MM.1S (cell line): ENCODE results near the gene SMURF1.

Experiments used
- DNase-seq: peaks from one replicate; pipeline ENCODE4 v3.0.0-alpha.2; 2015
- H2AFZ ChIP-seq: fragments of 300-600 bp; sonication (generic); 2 replicates; pipeline ENCODE4 v1.6.0; 2016; ENCODE audit warnings: antibody characterized with exemption, low read length
- H3F3A ChIP-seq: fragments of 300-600 bp; sonication (generic); 2 replicates; pipeline ENCODE4 v1.6.1; 2016; ENCODE audit warnings: mild to moderate bottlenecking, antibody characterized with exemption, low read length, moderate library complexity, mixed read lengths; ENCODE audit not compliant: insufficient read depth
- H3K27ac ChIP-seq: fragments of 300-600 bp; sonication (generic); 2 replicates; pipeline ENCODE4 v1.5.1; 2016; ENCODE audit warnings: mild to moderate bottlenecking, low read length
- H3K27me3 ChIP-seq: fragments of 300-600 bp; sonication (generic); replicated peaks from 2 replicates; pipeline ENCODE4 v1.6.0; 2016; ENCODE audit warnings: low read length; ENCODE audit not compliant: insufficient read depth
- H3K36me3 ChIP-seq: fragments of 300-600 bp; sonication (generic); replicated peaks from 2 replicates; pipeline ENCODE4 v1.6.1; 2016; ENCODE audit warnings: mild to moderate bottlenecking, low read length, mixed read lengths; ENCODE audit not compliant: insufficient read depth
- H3K4me1 ChIP-seq: fragments of 300-600 bp; sonication (generic); 2 replicates; pipeline ENCODE4 v1.6.1; 2016; ENCODE audit warnings: low read length, mixed read lengths
- H3K4me2 ChIP-seq: fragments of 300-600 bp; sonication (generic); 2 replicates; pipeline ENCODE4 v1.6.0; 2016; ENCODE audit warnings: low read depth, low read length
- H3K4me3 ChIP-seq: fragments of 300-600 bp; sonication (generic); 2 replicates; pipeline ENCODE4 v1.5.1; 2016; ENCODE audit warnings: low read length, mixed read lengths
- H3K79me2 ChIP-seq: fragments of 300-600 bp; sonication (generic); 2 replicates; pipeline ENCODE4 v1.6.1; 2016; ENCODE audit warnings: mixed run types, low read length, mixed read lengths
- H3K9ac ChIP-seq: fragments of 300-600 bp; sonication (generic); 2 replicates; pipeline ENCODE4 v1.6.1; 2016; ENCODE audit warnings: low read length, mixed read lengths
- H3K9me2 ChIP-seq: fragments of 300-600 bp; sonication (generic); replicated peaks from 2 replicates; pipeline ENCODE4 v1.6.1; 2016; ENCODE audit warnings: mild to moderate bottlenecking, low read length, mixed read lengths; ENCODE audit not compliant: insufficient read depth
- H3K9me3 ChIP-seq: fragments of 300-600 bp; sonication (generic); replicated peaks from 2 replicates; pipeline ENCODE4 v1.6.1; 2016; ENCODE audit warnings: mild to moderate bottlenecking, low read length, mixed read lengths; ENCODE audit not compliant: insufficient read depth
- H4K20me1 ChIP-seq: fragments of 300-600 bp; sonication (generic); 2 replicates; pipeline ENCODE4 v1.6.1; 2016; ENCODE audit warnings: mild to moderate bottlenecking, low read length, moderate library complexity, mixed read lengths; ENCODE audit not compliant: insufficient read depth
- EZH2 ChIP-seq: fragments of 300-600 bp; sonication (generic); optimal IDR thresholded peaks from 2 replicates; pipeline ENCODE3; 2017; ENCODE audit warnings: low read depth, mild to moderate bottlenecking, antibody characterized with exemption, low read length, mixed read lengths
- EZH2phosphoT487 ChIP-seq: fragments of 300-600 bp; sonication (generic); IDR thresholded peaks from 2 replicates; pipeline ENCODE4 v1.6.1; 2018; ENCODE audit warnings: antibody characterized with exemption, low read length
- TF ChIP-seq, protein P1 (sequence below): fragments of 300-600 bp; sonication (generic); IDR thresholded peaks from 2 replicates; pipeline ENCODE4 v1.5.1; 2016; ENCODE audit warnings: antibody characterized with exemption, low read length, mixed read lengths

SMURF1 gene

DNA sequence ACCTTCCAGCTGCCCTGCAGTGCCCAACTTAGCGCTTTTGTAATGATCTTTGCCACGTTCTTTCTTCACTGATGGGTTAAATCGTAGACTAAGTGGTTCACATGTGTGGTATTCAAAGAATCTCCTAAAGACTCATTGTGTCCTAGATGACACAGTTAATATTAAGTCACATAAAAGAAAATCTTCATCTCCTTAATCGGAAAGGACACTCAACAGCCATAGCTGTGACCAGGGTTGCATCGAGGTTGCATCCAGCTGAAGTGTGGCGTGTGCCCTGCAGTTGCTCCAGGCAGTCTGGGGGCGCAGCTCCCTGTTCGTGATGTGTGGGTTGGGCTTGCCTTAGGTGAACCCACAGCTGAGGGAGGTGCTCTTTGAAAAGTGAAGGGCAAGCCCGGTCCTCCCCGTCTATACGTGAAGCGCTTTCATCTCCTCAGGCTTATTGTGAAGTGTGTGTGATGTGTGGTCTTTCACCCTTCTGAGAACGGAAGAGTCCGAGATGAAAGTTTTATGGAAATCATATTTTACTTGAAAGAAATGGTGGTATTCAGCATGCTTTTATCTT is 142.9 kb downstream of the SMURF1 start:
- H3K9ac ChIP-seq, result no peak overlapping the region
- no peaks in the 10 kb centered on the region for H3K4me1 ChIP-seq
- TF ChIP-seq, protein P1, sequence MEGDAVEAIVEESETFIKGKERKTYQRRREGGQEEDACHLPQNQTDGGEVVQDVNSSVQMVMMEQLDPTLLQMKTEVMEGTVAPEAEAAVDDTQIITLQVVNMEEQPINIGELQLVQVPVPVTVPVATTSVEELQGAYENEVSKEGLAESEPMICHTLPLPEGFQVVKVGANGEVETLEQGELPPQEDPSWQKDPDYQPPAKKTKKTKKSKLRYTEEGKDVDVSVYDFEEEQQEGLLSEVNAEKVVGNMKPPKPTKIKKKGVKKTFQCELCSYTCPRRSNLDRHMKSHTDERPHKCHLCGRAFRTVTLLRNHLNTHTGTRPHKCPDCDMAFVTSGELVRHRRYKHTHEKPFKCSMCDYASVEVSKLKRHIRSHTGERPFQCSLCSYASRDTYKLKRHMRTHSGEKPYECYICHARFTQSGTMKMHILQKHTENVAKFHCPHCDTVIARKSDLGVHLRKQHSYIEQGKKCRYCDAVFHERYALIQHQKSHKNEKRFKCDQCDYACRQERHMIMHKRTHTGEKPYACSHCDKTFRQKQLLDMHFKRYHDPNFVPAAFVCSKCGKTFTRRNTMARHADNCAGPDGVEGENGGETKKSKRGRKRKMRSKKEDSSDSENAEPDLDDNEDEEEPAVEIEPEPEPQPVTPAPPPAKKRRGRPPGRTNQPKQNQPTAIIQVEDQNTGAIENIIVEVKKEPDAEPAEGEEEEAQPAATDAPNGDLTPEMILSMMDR, result no peak
- TF ChIP-seq EZH2, result no peak
- no peak for TF ChIP-seq EZH2phosphoT487
- no peaks in the 10 kb centered on the region for H3K27me3 ChIP-seq
- no peak overlapping the region for H3K4me2 ChIP-seq
- no peak for DNase-seq
- H4K20me1 ChIP-seq, result no peaks in the 10 kb centered on the region
- no peaks in the 10 kb centered on the region for H3F3A ChIP-seq
- peaks cover 8% of the 10 kb centered on the region; the same call in 1 of the 2 replicates for H3K36me3 ChIP-seq
- H3K4me3 ChIP-seq, result no peak overlapping the region
- no peak overlapping the region for H2AFZ ChIP-seq
- H3K9me3 ChIP-seq, result no peaks in the 10 kb centered on the region
- no peaks in the 10 kb centered on the region for H3K9me2 ChIP-seq
- 0 out of 2 replicates have a peak, but pooled peaks cover 6% of the 10 kb centered on the region for H3K79me2 ChIP-seq
- H3K27ac ChIP-seq, result no peak overlapping the region

DNA sequence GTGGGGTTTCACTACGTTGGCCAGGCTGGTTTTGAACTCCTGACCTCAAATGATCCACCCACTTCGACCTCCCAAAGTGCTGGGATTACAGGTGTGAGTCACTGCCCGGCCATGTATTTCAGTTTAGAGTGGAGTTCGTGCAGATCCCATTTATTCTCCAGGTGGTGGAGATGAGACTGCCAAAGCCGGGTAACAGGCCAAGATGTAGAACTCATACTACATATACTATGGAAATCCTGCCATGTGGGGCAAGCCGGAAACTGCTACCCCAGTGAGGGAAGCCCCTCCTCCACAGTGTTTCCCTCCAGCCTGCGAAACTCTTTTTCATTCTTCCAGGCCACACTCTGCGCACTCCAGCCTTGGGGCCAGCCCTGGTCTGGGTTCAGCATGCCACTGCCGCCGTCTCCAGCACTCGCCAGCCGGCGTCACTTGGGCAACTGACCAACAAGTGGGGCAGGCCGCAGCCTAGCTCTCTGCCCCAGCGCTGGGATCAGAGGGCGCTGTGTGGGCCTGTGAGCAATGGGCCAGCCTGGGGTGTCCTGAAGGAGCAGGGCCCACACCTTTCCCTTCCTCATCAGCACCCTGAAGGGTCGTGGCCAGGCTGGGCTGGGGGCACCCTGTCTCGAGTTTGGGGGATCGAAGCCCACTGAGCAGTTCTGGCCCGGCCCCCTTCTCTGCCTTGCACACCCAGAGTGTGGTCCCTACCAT is 143.6 kb downstream of the SMURF1 start:
- no peak overlapping the region for H3K27ac ChIP-seq
- H4K20me1 ChIP-seq, result no peaks in the 10 kb centered on the region
- H3K4me2 ChIP-seq, result no peak overlapping the region
- no peak overlapping the region for H2AFZ ChIP-seq
- no peak for TF ChIP-seq EZH2
- TF ChIP-seq, protein P1, result no peak
- TF ChIP-seq EZH2phosphoT487, result no peak
- H3K4me1 ChIP-seq, result no peaks in the 10 kb centered on the region
- no peaks in the 10 kb centered on the region for H3K27me3 ChIP-seq
- no peak overlapping the region for H3K4me3 ChIP-seq
- H3K9me2 ChIP-seq, result no peaks in the 10 kb centered on the region
- no peaks in the 10 kb centered on the region for H3F3A ChIP-seq
- no peak for DNase-seq
- H3K79me2 ChIP-seq, result 0 out of 2 replicates have a peak, but pooled peaks cover 6% of the 10 kb centered on the region
- 0 out of 2 replicates have a peak, but pooled peaks cover 8% of the 10 kb centered on the region for H3K36me3 ChIP-seq
- H3K9ac ChIP-seq, result no peak overlapping the region
- H3K9me3 ChIP-seq, result no peaks in the 10 kb centered on the region

DNA sequence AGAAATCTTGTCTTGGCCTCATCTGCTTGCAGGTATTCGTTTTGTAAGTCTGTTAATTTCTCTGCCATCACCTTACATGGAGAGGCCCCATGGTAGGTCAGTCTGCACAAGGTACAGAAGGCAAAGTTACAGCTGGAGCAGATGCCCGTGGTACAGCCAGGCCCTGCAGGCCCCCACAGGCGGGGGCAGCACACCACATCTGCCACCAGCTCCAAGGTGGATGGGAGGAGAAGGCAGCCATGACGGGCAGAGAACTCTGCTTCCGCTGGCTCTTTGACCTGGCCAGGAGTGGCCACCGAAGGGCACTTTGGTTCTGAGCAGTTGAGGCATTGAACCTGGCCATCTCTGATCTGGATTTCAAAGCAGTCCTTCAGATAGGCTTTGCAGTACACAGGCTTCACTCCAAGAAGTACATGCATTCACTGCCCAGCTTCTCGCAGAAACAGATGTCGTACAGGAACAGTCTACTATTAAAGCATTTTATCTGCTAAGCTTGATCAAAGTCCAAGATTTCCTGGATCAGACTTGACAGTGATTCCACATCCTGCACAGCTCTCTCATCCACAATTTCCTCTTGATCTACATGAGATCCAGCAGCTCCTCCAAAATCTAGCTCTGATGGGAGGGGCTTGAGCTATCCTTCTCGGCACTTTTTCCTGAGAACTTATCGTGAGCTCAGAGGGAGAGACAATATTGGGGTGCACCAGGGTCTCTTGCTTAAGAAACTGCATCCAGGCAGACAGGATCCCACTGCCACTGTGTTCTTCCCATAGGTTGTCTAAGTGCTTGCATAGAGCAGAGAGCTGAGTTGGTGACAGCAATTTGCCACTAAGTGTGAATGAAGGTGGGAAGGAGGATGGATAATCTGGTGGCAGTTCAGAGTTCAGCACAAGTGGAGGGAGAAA is 144.8 kb downstream of the SMURF1 start:
- H3K9me3 ChIP-seq, result no peaks in the 10 kb centered on the region
- no peak overlapping the region for H3K4me3 ChIP-seq
- no peaks in the 10 kb centered on the region for H3K4me1 ChIP-seq
- H3K9me2 ChIP-seq, result no peaks in the 10 kb centered on the region
- H3K9ac ChIP-seq, result no peak overlapping the region
- no peak overlapping the region for H3K27ac ChIP-seq
- H2AFZ ChIP-seq, result no peak overlapping the region
- H3K79me2 ChIP-seq, result 0 out of 2 replicates have a peak, but pooled peaks cover 6% of the 10 kb centered on the region
- no peaks in the 10 kb centered on the region for H3K27me3 ChIP-seq
- H4K20me1 ChIP-seq, result no peaks in the 10 kb centered on the region
- DNase-seq, result no peak
- H3F3A ChIP-seq, result no peaks in the 10 kb centered on the region
- no peak for TF ChIP-seq EZH2
- no peak for TF ChIP-seq EZH2phosphoT487
- TF ChIP-seq, protein P1, result no peak
- H3K36me3 ChIP-seq, result 0 out of 2 replicates have a peak, but pooled peaks cover 6% of the 10 kb centered on the region
- no peak overlapping the region for H3K4me2 ChIP-seq
